Mesenchymal stem cell (in vitro differentiated cells and primary cell): ENCODE results near the gene GALNT10. TPM values are rescaled to one million over a fixed set of nuclear protein-coding genes. Genes with fewer than 3 reads are reported as not detected.

Source experiments
- DNase-seq: peaks from one replicate; pipeline ENCODE4 v3.0.0-alpha.2; 2013
- H2AFZ ChIP-seq: one replicate; pipeline ENCODE4 v1.6.1; 2013; ENCODE audit warnings: low read depth, mild to moderate bottlenecking, control low read depth, inconsistent platforms, low read length, moderate library complexity
- H2AK5ac ChIP-seq: 2 replicates; pipeline ENCODE4 v1.6.1; 2013; ENCODE audit warnings: low read length, moderate library complexity, mild to moderate bottlenecking, inconsistent platforms; ENCODE audit not compliant: severe bottlenecking
- H2BK120ac ChIP-seq: one replicate; pipeline ENCODE4 v1.6.1; 2013; ENCODE audit warnings: low read depth, mild to moderate bottlenecking, inconsistent platforms, low read length, moderate library complexity
- H2BK12ac ChIP-seq, 2 experiments: one replicate each; pipeline ENCODE4 v1.6.1; 2013; ENCODE audit warnings: inconsistent platforms in 2 of 2, low read length in 2 of 2, mild to moderate bottlenecking in 2 of 2, moderate library complexity in 2 of 2, control low read depth in 1 of 2
- H2BK15ac ChIP-seq: one replicate; pipeline ENCODE4 v1.6.1; 2013; ENCODE audit warnings: mild to moderate bottlenecking, low read depth, inconsistent platforms; ENCODE audit not compliant: poor library complexity, severe bottlenecking
- H2BK5ac ChIP-seq: 2 replicates; pipeline ENCODE4 v1.6.1; 2013; ENCODE audit warnings: low read depth, mild to moderate bottlenecking, low read length, control low read depth, inconsistent platforms; ENCODE audit not compliant: poor library complexity, severe bottlenecking
- H3K14ac ChIP-seq, 2 experiments: one replicate each; pipeline ENCODE4 v1.6.1; 2013; ENCODE audit warnings: inconsistent platforms in 2 of 2, low read length in 2 of 2, control low read depth in 1 of 2, mild to moderate bottlenecking in 1 of 2, moderate library complexity in 1 of 2
- H3K18ac ChIP-seq, 2 experiments: one replicate each; pipeline ENCODE4 v1.6.1; 2013; ENCODE audit warnings: inconsistent platforms in 2 of 2, low read length in 2 of 2, control low read depth in 1 of 2, low read depth in 1 of 2, mild to moderate bottlenecking in 1 of 2
- H3K23ac ChIP-seq, 2 experiments: one replicate each; pipeline ENCODE4 v1.6.1; 2013; ENCODE audit warnings: inconsistent platforms in 2 of 2, low read length in 2 of 2, mild to moderate bottlenecking in 2 of 2, moderate library complexity in 2 of 2, control low read depth in 1 of 2
- H3K27ac ChIP-seq: 2 replicates; pipeline ENCODE4 v1.5.1; 2013; ENCODE audit warnings: mild to moderate bottlenecking, moderate library complexity, low read length, control low read depth, inconsistent platforms; ENCODE audit not compliant: poor library complexity, severe bottlenecking
- H3K27me3 ChIP-seq, 2 experiments: 2 replicates each; pipeline versions ENCODE4 v1.6.1 to v1.7.0; 2013; ENCODE audit warnings: low read length in 2 of 2, mild to moderate bottlenecking in 2 of 2, moderate library complexity in 2 of 2, control low read depth in 1 of 2, inconsistent platforms in 1 of 2; ENCODE audit not compliant: control insufficient read depth in 1 of 2, insufficient read depth in 1 of 2
- H3K36me3 ChIP-seq, 2 experiments: 2 replicates each; pipeline versions ENCODE4 v1.6.1 to v1.7.0; 2013; ENCODE audit warnings: low read length in 2 of 2, control low read depth in 1 of 2, inconsistent platforms in 1 of 2, low read depth in 1 of 2, mild to moderate bottlenecking in 1 of 2; ENCODE audit not compliant: insufficient read depth in 2 of 2, control insufficient read depth in 1 of 2
- H3K4ac ChIP-seq, 2 experiments: one replicate each; pipeline ENCODE4 v1.6.1; 2013; ENCODE audit warnings: inconsistent platforms in 2 of 2, low read length in 2 of 2, mild to moderate bottlenecking in 2 of 2, moderate library complexity in 2 of 2, control low read depth in 1 of 2, low read depth in 1 of 2
- H3K4me1 ChIP-seq: 2 replicates; pipeline ENCODE4 v1.6.1; 2013; ENCODE audit warnings: low read depth, low read length, control low read depth; ENCODE audit not compliant: control insufficient read depth, insufficient read depth
- H3K4me2 ChIP-seq: 2 replicates; pipeline ENCODE4 v1.6.1; 2013; ENCODE audit warnings: low read length, mild to moderate bottlenecking, inconsistent platforms; ENCODE audit not compliant: poor library complexity, severe bottlenecking
- H3K4me3 ChIP-seq, 2 experiments: 2 replicates each; pipeline versions ENCODE4 v1.5.1 to v1.7.0; 2013; ENCODE audit warnings: low read length in 2 of 2, mild to moderate bottlenecking in 2 of 2, control low read depth in 1 of 2, low read depth in 1 of 2; ENCODE audit not compliant: insufficient read depth in 1 of 2
- H3K79me1 ChIP-seq: replicated peaks from 2 replicates; pipeline ENCODE4 v1.6.1; 2013; ENCODE audit warnings: mild to moderate bottlenecking, control low read depth, low read length, inconsistent platforms; ENCODE audit not compliant: poor library complexity, severe bottlenecking
- H3K9ac ChIP-seq: 2 replicates; pipeline ENCODE4 v1.7.0; 2013; ENCODE audit warnings: mild to moderate bottlenecking, low read length, moderate library complexity
- H3K9me3 ChIP-seq: 2 replicates; pipeline ENCODE4 v1.7.0; 2013; ENCODE audit warnings: mild to moderate bottlenecking, low read length; ENCODE audit not compliant: control insufficient read depth
- H4K8ac ChIP-seq: one replicate; pipeline ENCODE4 v1.6.1; 2013; ENCODE audit warnings: inconsistent platforms, mild to moderate bottlenecking, low read length, moderate library complexity
- H4K91ac ChIP-seq: one replicate; pipeline ENCODE4 v1.6.1; 2013; ENCODE audit warnings: mild to moderate bottlenecking, low read length, inconsistent platforms
- WGBS: methylation state at CpG from one replicate; pipeline ENCODE4 v1.1.7; 2013; ENCODE audit warnings: mixed read lengths; 5-methylcytosine and 5-hydroxymethylcytosine counted together
- polyA plus RNA-seq, 2 experiments: library from polyadenylated mRNA; stranded (reverse); fragments of 200-250 nt; gene quantifications; one replicate each; pipeline ENCODE4 v1.2.3, GENCODE V29; 2013

Gene GALNT10
- 86.0 TPM for polyA plus RNA-seq (2013, experiment 1 of 2)
- polyA plus RNA-seq (2013, experiment 2 of 2), result 85.7 TPM

- no peaks in the 10 kb centered on the region for H3K36me3 ChIP-seq
- peak within 1 kb of the TSS in 1 of 2 experiments; percentile 63 for H3K23ac ChIP-seq
- H3K4ac ChIP-seq, result peak within 1 kb of the TSS; percentile 35 to 86
- H3K18ac ChIP-seq, result peak within 1 kb of the TSS; percentile 95 to 98
- H3K9me3 ChIP-seq, result no peaks in the 10 kb centered on the region
- H2BK15ac ChIP-seq, result peak within 1 kb of the TSS; percentile 93
- H3K4me2 ChIP-seq, result peak within 1 kb of the TSS; percentile 96
- no peak within 1 kb of the TSS for H2BK5ac ChIP-seq
- H3K4me3 ChIP-seq, result peak within 1 kb of the TSS; percentile 82 to 94
- H2AFZ ChIP-seq, result peak within 1 kb of the TSS; percentile 90
- peaks cover 21% of the 10 kb centered on the region for H3K79me1 ChIP-seq
- H4K8ac ChIP-seq, result peak within 1 kb of the TSS; percentile 91
- H4K91ac ChIP-seq, result peak within 1 kb of the TSS; percentile 87
- H3K14ac ChIP-seq, result peak within 1 kb of the TSS in 1 of 2 experiments; percentile 93
- peak within 1 kb of the TSS; percentile 82 for H3K9ac ChIP-seq
- DNase-seq, result peak; percentile 68
- peaks cover 16% of the 10 kb centered on the region for H3K4me1 ChIP-seq
- no peak within 1 kb of the TSS for H3K27ac ChIP-seq
- 3% methylated on average over 40 of the region's 84 CpGs for WGBS
- H2BK120ac ChIP-seq, result peak within 1 kb of the TSS; percentile 100
- H3K27me3 ChIP-seq, result peaks cover 0 to 14% of the 10 kb centered on the region in 2 experiments
- H2BK12ac ChIP-seq, result peak within 1 kb of the TSS; percentile 15 to 29
- peak within 1 kb of the TSS; percentile 22 for H2AK5ac ChIP-seq
These were observed at the start of gene GALNT10 for GRCh38 chr5:154190595-154191304. TSS of gene GALNT10 (plus strand) at chr5:154190733. CDS start at chr5:154190867, 134 bp downstream.

DNA sequence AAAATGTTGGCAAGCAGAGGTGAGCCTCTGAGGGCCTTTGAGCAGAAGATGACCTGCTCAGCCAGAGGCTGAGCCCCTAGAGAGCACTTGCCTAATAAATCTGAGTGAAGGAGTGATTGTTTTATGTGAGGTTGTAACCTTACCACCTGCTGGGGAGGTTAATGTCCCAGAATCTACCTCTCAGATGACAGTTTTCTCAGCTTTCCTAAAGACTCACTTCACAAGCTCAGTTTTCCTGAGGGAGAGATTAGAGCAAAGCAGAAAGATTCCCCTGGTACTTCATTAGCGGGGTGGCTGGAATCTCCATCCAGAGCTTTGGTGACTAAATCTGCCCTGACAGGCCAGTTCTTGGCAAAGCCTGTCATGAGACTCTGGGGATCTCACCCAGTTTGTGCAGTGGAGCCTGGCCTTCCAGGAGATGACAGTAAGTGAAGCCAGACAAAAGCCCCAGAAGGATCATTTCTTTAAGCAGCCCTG, 48.8 kb upstream of the GALNT10 start:
- Histone ChIP-seq H3K18ac (no peak overlapping the region), H2AK5ac (no peak overlapping the region), H4K8ac (no peak overlapping the region), H3K4me1 (no peaks in the 10 kb centered on the region), H2BK12ac (no peak overlapping the region), H3K9me3 (no peaks in the 10 kb centered on the region), H3K4me2 (no peak overlapping the region), H3K79me1 (no peaks in the 10 kb centered on the region), H2BK5ac (no peak overlapping the region), H3K23ac (no peak overlapping the region), H2BK120ac (no peak overlapping the region), H2AFZ (no peak overlapping the region), H3K9ac (no peak overlapping the region), H3K14ac (no peak overlapping the region), H3K4me3 (no peak overlapping the region), H2BK15ac (no peak overlapping the region), H3K27me3 (peaks cover 12 to 45% of the 10 kb centered on the region in 2 experiments), H3K36me3 (no peaks in the 10 kb centered on the region), H3K4ac (no peak overlapping the region), H3K27ac (no peak overlapping the region), H4K91ac (no peak overlapping the region)
- DNase-seq, result no peak
- WGBS, result 63% methylated on average over 1 of the region's 1 CpG

DNA sequence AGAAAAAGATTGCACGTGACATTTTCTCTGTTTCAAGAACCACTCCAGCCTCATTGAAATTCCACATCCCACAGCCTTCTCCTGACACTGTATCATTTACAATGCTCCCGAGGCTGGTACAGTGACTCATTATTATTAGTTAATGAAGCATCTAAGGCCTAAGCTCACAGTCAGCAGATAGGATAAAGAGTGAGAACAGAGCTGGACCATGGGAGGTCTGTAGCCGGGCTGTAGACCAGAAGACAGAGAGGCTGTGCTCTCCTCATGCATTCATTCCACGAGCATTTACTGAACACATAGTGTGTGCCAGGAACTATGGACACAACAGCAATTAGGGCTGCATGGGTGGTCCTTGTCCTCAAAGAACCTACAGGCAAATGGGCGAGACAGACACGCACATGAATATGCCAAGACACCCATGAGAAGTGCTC, 47.3 kb upstream of the GALNT10 start:
- WGBS, result 86% methylated on average over 5 of the region's 6 CpGs

DNA sequence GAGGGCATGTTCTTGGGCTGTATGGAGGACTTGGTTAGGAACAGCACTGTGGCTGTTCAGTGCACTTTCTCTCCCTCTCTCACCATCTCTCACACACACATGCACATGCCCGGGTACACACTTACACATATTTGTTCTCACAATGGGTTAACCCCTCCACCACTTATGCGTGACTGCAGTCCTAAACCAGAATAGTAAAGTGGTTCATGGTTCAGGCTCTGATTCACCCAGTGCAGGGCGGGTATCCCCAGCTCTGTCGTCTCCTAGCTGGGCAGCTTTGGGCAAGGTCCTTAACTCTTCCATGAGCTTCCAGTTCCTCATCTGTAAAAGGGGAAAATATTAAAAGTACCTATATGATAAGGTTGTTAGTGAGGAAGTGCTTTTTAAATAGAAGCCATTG, 45.3 kb upstream of the GALNT10 start:
- Histone ChIP-seq H3K27me3 (peaks cover 22 to 33% of the 10 kb centered on the region in 2 experiments), H3K9me3 (no peaks in the 10 kb centered on the region), H3K4me1 (no peaks in the 10 kb centered on the region), H3K4ac (no peak overlapping the region), H3K14ac (no peak overlapping the region), H3K27ac (no peak overlapping the region), H3K4me2 (no peak overlapping the region), H3K23ac (no peak overlapping the region), H2AFZ (no peak overlapping the region), H2BK5ac (no peak overlapping the region), H3K79me1 (no peaks in the 10 kb centered on the region), H3K9ac (no peak overlapping the region), H2BK120ac (no peak overlapping the region), H4K8ac (no peak overlapping the region), H3K36me3 (no peaks in the 10 kb centered on the region), H3K4me3 (no peak overlapping the region), H2BK12ac (no peak overlapping the region), H4K91ac (no peak overlapping the region), H3K18ac (no peak overlapping the region), H2BK15ac (no peak overlapping the region), H2AK5ac (no peak overlapping the region)
- DNase-seq, result no peak
- WGBS, result 93% methylated on average over 4 of the region's 4 CpGs

More for the DNA sequence above, 47.3 kb upstream of the GALNT10 start:
- Histone ChIP-seq H3K4me2 (no peak overlapping the region), H3K9ac (no peak overlapping the region), H2AFZ (no peak overlapping the region), H3K23ac (no peak overlapping the region), H3K4me1 (no peaks in the 10 kb centered on the region), H2BK5ac (no peak overlapping the region), H3K27ac (no peak overlapping the region), H3K9me3 (no peaks in the 10 kb centered on the region), H2BK120ac (no peak overlapping the region), H4K91ac (no peak overlapping the region), H3K14ac (no peak overlapping the region), H3K79me1 (no peaks in the 10 kb centered on the region), H3K4ac (no peak overlapping the region), H3K18ac (no peak overlapping the region), H2BK12ac (no peak overlapping the region), H3K36me3 (no peaks in the 10 kb centered on the region), H3K4me3 (no peak overlapping the region), H4K8ac (no peak overlapping the region), H2AK5ac (no peak overlapping the region), H3K27me3 (peaks cover 21 to 45% of the 10 kb centered on the region in 2 experiments), H2BK15ac (no peak overlapping the region)
- DNase-seq, result no peak
